Stomach (tissue), 4 donors: Measurements from ENCODE around the gene AFF4.

Experiments
- EP300 ChIP-seq: sonication (generic); formaldehyde crosslinking; IDR thresholded peaks from one replicate; pipeline ENCODE4 v1.6.1; 2017; ENCODE audit warnings: antibody characterized with exemption
- POLR2A ChIP-seq, 4 donors: fragments of 450-650 bp; IDR thresholded peaks; one replicate each; pipeline ENCODE4 v1.6.1; 2016; ENCODE audit warnings: antibody characterized with exemption in 4 of 4, control low read depth in 2 of 4, mild to moderate bottlenecking in 1 of 4, moderate library complexity in 1 of 4
- POLR2AphosphoS5 ChIP-seq, 3 donors: sonication (generic); formaldehyde crosslinking; IDR thresholded peaks; one replicate each; pipeline ENCODE4 v1.6.1; 2016; ENCODE audit warnings: antibody characterized with exemption in 3 of 3
- TF ChIP-seq, protein P1 (sequence below), 7 experiments: fragments of 450-650 bp in 4 of 7; fragments of 200-600 bp in 3 of 7; sonication (generic) in 3 of 7; IDR thresholded peaks; one replicate each; pipeline ENCODE4 v1.5.1; 2016 to 2019; ENCODE audit warnings: antibody characterized with exemption in 7 of 7, control low read depth in 2 of 7, mild to moderate bottlenecking in 1 of 7

DNA sequence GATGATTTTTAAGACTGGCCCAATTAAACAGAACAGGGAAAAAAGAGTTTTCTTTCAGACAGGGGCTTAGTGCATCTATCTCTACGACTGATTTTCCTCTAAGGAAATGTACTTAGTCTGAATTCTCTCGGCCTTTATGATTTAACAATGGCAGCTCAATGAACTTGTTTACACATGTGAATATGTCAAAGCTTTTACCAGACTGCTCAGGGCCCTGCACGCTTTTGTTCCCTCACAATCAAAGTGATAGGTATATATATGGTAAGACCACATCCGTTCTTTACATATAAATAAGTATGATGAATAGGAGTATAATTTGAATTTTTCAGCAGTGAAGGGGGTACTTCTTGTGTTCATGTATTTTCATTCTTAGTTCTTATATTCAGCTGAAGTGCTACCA, 62.4 kb downstream of the AFF4 start:
- TF ChIP-seq, protein P1, sequence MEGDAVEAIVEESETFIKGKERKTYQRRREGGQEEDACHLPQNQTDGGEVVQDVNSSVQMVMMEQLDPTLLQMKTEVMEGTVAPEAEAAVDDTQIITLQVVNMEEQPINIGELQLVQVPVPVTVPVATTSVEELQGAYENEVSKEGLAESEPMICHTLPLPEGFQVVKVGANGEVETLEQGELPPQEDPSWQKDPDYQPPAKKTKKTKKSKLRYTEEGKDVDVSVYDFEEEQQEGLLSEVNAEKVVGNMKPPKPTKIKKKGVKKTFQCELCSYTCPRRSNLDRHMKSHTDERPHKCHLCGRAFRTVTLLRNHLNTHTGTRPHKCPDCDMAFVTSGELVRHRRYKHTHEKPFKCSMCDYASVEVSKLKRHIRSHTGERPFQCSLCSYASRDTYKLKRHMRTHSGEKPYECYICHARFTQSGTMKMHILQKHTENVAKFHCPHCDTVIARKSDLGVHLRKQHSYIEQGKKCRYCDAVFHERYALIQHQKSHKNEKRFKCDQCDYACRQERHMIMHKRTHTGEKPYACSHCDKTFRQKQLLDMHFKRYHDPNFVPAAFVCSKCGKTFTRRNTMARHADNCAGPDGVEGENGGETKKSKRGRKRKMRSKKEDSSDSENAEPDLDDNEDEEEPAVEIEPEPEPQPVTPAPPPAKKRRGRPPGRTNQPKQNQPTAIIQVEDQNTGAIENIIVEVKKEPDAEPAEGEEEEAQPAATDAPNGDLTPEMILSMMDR (IDR thresholded peaks at IDR 0.05): no peak
- TF ChIP-seq POLR2A (IDR thresholded peaks at IDR 0.05) (no peak), EP300 (no peak), POLR2AphosphoS5 (IDR thresholded peaks at IDR 0.05) (no peak)
